NOMO-1 treated with DMSO at 0.1 percent for 48 hours (cell line): ENCODE data around the gene ZDHHC14.

ENCODE experiments used
- DNase-seq: peaks from one replicate; lab custom pipeline; 2025; ENCODE audit not compliant: unreplicated experiment; lab: John Stamatoyannopoulos, UW

Gene ZDHHC14

GRCh38 chr6:157442291-157442690, 61.3 kb downstream of the ZDHHC14 start:
- peak; percentile 48 for DNase-seq

GRCh38 chr6:157443066-157443800, 62.2 kb downstream of the ZDHHC14 start:
- no peak for DNase-seq

GRCh38 chr6:157445277-157446009, 64.5 kb downstream of the ZDHHC14 start:
- DNase-seq, result no peak

GRCh38 chr6:157447735-157448134, 66.7 kb downstream of the ZDHHC14 start:
- DNase-seq, result no peak

- DNase-seq, result no peak
These were observed 68.6 kb downstream of the ZDHHC14 start for GRCh38 chr6:157449610-157450009.

- DNase-seq, result no peak
These were observed 70.1 kb downstream of the ZDHHC14 start for GRCh38 chr6:157450931-157451742.

GRCh38 chr6:157452096-157452495, 71.1 kb downstream of the ZDHHC14 start:
- no peak for DNase-seq

GRCh38 chr6:157453131-157453530, 72.1 kb downstream of the ZDHHC14 start:
- no peak for DNase-seq

- no peak for DNase-seq
These were observed 73.0 kb downstream of the ZDHHC14 start for GRCh38 chr6:157453978-157454377.

- no peak for DNase-seq
These were observed 74.0 kb downstream of the ZDHHC14 start for GRCh38 chr6:157454762-157455714.

GRCh38 chr6:157455731-157456523, 74.9 kb downstream of the ZDHHC14 start:
- no peak for DNase-seq

- peak; percentile 36 for DNase-seq
These were observed 75.5 kb downstream of the ZDHHC14 start for GRCh38 chr6:157456524-157456829.

- no peak for DNase-seq
These were observed 76.8 kb downstream of the ZDHHC14 start for GRCh38 chr6:157457787-157458186.

- DNase-seq, result no peak
These were observed 78.3 kb downstream of the ZDHHC14 start for GRCh38 chr6:157459327-157459726.

GRCh38 chr6:157460182-157460999, 79.4 kb downstream of the ZDHHC14 start:
- DNase-seq, result no peak

- DNase-seq, result no peak
These were observed 80.3 kb downstream of the ZDHHC14 start for GRCh38 chr6:157461000-157461915.

GRCh38 chr6:157462956-157463742, 82.2 kb downstream of the ZDHHC14 start:
- DNase-seq, result no peak
